ENCODE results near the gene CNPY1. TPM values are rescaled to one million over a fixed set of nuclear protein-coding genes. Genes with fewer than 3 reads are reported as not detected.
A peak's percentile ranks its signal among the peaks of the same experiment; 100 is the strongest.
"Not testable (repeated sequence)": the region's sequence is repeated elsewhere in the genome, so short reads cannot be mapped to it uniquely, and the experiment has no call there.

The CNPY1 gene
- total RNA-seq, 1 donor from 2014 or later: not detected

DNA sequence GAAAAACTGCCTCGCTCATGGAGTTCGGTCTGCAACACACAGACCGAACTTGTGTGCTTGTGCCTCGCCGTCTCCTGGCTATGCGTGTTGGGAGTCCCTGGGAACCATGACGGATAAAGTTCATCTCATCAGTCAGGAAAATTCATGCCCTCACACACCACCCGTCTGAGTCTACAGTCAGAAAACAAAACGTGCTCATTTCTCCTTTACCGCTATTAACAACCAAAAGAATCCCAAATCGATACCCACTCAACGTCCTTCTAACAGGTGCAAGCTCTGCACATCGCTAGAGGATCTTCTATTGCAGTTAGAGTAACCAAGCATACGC is 13.6 kb downstream of the CNPY1 start:
- ATAC-seq: no peak

DNA sequence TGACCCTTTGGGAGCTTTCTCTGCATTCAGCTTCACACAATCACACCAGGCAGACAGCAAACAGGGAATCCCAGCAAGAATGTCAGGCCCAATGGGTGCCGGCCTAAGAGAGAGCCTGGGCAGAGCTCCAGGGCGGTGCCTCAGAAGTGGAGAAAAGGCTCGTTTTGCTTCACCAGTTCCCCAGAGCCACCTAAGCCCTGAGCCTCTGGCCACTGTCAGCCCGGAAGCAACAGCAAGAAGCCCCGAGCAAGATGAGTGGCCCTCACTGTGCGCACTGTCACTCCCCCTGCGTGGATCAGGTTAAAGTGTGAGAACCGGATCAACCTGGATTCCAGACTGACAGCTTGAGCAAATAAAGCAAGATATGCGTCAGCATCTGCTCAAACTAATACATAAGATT is 14.7 kb downstream of the CNPY1 start:
- peak; percentile 86 for ATAC-seq

- ATAC-seq: no peak
Measured at GRCh38 chr7:155530601-155531000, 15.8 kb downstream of the CNPY1 start.

DNA sequence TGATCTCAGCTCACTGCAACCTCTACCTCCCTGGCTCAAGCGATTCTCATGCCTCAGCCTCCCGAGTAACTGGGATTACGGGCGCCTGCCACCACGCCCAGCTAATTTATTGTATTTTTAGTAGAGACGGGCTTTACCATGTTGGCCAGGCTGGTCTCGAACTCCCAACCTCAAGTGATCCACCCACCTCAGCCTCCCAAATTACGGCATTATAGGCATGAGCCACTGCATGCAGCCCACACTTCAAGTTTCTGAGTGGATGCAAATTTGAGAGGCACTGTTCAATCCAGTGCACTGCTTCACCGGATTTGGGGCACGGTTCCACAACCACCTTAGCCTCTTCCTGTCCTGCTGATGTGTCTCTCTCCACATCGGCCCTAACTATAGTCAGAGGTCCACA is 16.5 kb downstream of the CNPY1 start:
- ATAC-seq: no peak

DNA sequence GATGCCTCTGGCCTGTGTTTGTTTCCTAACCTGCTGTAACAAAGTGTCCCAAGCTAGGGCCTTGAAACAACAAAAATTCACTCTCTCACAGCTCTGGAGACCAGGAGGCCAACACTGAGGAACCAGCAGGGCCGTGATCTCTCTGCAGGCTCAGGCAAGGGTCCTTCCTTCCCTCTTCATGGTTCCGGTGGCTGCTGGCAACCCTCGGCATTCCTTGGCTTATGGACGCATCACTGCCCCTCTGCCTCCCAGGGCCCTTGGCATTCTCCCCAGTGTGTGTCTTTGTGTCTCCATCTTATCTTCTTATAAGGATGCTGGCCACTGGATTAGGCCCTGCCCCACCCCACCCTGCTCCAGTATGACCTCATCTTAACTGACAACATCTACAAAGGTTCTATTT is 17.0 kb downstream of the CNPY1 start:
- no peak for ATAC-seq

DNA sequence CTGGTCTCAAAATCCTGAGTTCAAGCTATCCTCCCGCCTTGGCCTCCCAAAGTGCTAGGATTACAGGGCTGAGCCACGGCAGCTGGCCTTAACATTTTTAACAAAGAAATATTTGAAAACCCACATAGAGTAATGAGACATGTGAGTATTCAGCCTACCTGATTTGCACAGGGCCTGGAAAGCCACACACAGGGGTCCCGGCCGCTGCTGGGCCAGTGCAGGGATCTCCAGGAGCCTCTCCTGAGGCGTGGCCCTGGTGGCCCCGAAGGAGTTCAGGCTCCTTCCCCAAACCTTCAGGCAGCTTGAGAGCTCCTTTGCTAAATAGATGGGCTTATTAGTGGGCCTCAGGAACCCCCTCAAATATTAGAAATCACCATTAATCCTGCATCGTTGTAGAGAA is 18.7 kb downstream of the CNPY1 start:
- ATAC-seq: no peak

DNA sequence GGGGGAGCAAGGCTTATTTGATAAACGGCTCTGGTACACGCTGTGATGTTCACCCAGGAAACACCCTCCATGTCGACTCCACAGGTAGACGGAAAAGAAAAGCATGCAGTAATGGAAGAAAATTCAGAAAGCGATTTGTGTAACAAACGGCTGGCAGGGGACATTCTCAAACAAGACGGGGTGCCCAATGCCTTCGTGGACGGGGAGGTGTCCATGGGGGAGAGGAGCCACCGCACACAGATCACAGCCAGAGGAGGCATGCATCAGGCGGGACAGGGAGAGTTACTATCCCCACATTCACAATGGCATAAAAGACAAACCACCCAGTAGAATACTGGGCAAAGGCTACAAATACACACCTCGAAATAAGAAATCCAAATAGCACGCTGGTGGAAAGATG is 20.1 kb downstream of the CNPY1 start:
- no peak for ATAC-seq

- ATAC-seq: no peak
Measured at GRCh38 chr7:155524018-155524556, 22.3 kb downstream of the CNPY1 start.

DNA sequence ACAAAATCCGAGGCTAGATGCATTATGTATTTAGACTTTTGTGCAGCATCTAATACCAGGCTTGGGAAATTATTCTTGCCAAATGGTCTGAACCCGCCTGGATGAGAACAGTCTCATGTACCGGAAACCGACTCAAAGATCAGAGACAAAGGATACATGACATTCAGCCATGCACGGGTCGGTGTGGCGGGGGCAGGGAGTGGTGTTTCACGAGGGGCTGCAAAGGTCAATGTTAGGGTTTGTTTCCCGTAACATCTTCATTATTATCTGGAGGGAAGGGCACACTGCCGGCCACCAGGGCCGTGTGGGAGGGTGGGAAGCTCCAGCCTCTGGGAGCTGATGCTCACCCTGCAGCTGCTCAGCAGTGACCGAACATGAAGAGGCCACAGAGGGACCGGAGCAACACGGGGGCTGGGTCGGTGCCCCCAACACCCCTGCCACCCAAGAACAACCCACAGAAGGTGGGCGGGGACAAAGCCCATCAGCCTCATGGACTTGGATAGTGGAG is 23.1 kb downstream of the CNPY1 start:
- ATAC-seq: no peak

DNA sequence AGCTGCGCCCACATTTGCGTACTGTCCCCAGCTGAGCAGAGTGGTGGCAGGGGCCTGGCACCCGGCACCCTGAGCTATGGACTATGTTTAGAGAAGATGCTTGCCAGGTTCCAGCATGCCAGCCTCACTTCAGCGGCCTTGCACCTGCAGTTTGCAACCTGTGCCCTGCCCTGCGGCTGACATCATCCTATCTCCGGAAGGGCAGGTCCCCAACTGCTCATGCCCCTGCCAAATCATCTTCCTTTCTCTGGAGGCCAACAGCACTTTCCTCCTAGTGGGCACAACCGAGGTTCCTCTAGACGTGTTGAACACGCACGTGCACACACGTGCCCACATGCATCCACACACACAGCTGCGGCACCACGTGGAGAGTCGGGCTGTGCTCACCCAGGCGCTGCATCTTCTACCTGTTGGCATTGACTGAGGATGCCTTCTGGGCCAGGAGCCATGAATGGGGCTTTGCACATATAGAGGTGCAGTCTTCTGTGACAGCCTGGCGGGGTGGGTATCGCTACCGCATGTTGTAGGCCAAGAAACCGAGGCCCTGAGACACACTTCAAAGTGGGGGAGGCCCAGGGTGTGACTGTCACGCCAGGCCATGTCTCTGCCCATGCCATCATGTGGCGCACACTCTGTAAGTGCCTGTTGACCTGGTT is 24.5 kb downstream of the CNPY1 start:
- peak; percentile 11 for ATAC-seq

DNA sequence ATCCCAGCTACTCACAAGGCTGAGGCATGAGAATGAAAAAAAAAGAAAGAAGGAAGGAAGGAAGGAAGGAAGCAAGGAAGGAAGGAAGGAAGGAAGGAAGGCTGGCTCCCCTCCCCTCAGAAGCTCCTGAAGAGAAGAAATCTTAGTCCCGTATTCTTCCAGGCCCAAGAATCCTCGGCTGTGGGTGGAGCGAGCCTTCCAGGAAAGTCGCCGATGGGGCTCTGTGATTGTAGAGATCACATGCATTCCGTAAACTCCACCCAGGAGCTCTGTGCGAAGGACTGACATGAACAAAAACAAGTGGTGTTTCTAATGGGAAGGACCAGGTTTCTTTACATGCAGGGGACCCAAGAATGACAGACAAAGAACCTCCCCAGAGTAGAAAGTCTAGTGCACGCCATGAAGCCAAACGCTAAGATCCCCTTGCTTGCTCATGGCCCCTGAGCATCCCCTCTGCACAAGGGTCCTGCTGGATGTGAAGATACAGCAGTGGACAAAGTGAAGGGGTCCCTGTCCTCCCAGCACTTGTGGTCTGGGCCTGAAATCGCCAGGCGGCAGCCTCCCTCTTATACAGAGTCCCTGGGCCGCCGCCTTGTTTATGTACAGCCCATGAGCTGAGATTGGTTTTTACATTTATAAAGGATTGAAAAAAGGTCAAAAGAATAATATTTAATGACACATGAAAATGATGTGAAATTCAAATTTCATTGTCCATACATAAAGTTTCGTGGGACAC is 25.2 kb downstream of the CNPY1 start:
- no peak for ATAC-seq

GRCh38 chr7:155520114-155520513 is 26.2 kb downstream of the CNPY1 start:
- ATAC-seq: no peak

DNA sequence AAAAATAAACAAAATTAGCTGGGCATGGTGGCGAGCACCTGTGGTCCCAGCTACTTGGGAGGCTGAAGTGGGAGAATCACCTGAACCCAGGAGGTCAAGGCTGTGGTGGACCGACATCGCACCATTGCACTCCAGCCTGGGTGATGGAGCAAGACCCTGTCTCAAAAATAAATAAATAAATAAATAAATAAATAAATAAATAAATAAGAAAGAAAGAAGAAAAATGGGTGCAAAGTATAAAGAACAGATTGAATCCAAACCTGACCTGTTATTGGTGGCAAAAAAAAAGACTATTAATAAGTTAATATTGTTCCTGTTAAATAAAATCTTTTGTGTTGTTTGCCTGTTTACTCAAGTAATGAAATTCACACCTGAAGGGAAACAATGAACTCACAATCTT is 27.0 kb downstream of the CNPY1 start:
- ATAC-seq: not testable (repeated sequence)

DNA sequence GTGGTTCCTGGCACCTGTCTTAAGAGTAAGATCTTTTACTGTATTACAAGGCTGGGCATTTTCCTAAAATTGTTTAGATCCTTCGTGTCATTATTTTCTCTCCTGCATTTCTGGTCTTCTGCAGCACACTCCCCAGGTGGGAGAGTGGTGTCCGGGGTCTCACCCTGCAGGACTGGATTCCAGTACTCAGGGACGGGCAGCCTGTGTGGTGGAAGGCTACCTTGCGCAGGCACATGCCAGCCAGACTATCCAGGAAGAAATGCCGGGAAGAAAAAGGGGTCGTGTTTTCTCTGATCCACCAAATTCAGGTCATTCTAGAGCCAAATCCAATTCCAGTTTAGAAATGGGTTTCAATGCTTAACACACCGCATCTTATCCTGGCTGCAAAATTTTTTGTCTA is 27.7 kb downstream of the CNPY1 start:
- ATAC-seq: no peak

- ATAC-seq: no peak
Measured at GRCh38 chr7:155517969-155518368, 28.4 kb downstream of the CNPY1 start.

GRCh38 chr7:155517452-155517851 is 28.9 kb downstream of the CNPY1 start:
- no peak for ATAC-seq

DNA sequence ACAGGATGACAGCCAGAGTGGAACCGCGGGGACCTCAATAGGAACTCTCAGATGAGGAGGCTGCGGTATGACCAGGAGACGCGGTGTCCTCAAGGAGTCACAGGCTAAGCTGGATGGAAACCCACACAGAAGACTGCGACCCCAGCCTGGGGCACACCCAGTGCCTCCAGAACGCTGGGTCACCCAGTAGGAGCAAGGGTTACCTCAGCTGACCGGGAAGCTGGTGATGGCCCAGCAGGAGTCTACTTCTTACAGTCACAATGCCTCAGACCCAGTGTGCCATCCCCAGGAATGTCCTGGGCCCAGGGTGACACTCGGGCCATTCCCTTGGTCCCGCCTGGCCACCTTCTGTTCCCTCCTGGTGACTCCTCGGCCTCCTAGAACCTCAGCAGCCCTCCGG is 29.9 kb downstream of the CNPY1 start:
- ATAC-seq: no peak

GRCh38 chr7:155515318-155515717 is 31.0 kb downstream of the CNPY1 start:
- ATAC-seq: no peak

GRCh38 chr7:155514296-155514695 is 32.1 kb downstream of the CNPY1 start:
- ATAC-seq: no peak

DNA sequence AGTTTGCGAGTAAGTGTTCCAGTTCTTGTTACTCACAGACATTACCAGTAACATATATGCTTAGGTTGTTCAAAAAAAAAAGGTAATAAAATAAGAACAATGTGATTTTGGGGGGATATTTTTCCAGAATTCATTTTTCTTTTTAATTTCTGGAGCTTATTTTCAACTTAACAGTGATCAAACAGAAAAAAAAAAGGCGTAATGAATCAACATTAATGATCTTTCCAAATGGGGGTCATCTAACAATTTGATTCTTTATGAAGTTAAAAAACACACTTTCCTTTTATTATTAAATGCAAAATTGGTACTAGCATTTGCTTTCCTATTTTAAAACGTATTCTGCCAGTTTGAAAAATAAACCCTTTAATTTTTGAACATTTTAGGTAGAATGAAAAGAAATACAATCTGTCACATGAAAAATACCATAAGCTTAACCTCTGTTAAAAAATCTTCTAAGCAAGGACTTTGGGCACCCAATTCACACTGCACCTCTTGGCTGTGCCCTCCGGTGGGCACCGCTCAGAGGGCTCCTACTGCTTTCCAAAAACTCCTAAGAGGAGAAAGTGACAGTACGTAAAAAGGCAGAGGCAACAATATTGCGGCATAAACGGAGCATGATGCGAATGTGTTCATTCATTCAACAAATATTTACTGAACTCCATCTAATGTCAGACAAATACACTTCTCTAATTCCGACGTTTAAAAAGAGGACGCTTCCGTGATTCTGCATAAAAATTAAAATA is 32.6 kb downstream of the CNPY1 start:
- ATAC-seq: no peak

DNA sequence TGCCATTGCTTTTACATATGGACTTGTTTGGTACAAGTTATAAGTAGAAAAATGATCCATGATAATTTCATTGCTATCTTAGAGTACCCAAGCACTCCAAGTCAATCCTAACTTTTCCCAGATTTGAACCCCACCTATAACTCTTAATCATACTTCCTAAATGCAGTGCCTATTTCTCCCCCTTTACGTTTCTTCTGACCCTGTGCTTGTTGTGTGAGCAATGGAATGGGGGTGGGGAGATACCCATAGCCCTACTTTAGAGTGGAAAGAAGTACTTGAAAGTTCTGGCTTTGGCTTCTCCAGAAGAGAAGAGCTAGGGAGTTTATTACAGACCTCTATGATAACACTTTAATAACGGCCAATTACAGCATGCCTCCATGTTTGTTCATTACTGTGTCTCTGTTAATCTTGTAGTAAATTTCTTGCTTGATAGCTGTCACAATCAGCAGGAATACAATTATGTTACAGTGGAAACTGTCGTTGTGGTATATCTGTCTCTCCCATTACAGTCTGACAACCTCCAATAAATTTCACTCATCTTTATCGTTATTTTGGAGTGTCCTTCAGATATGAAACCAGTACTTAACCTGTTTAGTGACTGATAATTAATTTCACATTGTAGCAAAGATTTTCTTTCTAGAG is 34.0 kb downstream of the CNPY1 start:
- no peak for ATAC-seq

DNA sequence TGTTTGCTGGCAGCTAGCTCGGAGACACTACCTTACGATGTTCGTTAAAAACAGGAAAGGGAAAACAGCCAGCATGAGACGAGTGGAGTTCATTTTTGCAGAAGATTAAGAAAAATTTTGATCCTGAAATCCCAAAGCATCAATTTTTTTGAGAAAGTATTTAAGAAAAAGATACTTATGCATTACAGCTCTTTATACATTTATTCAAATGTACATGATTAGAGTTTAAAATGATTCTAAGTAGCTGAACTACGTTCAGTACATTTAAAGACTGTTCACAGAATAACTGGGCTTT is 34.7 kb downstream of the CNPY1 start:
- no peak for ATAC-seq

Data from esophagus mucosa (tissue), 1 donor.